Measurements from ENCODE around the gene LYSMD1. TPM values are rescaled to one million over a fixed set of nuclear protein-coding genes. Genes with fewer than 3 reads are reported as not detected.

Gene LYSMD1
- total RNA-seq, 1 donor from 2014 or later: 10.0 TPM

DNA sequence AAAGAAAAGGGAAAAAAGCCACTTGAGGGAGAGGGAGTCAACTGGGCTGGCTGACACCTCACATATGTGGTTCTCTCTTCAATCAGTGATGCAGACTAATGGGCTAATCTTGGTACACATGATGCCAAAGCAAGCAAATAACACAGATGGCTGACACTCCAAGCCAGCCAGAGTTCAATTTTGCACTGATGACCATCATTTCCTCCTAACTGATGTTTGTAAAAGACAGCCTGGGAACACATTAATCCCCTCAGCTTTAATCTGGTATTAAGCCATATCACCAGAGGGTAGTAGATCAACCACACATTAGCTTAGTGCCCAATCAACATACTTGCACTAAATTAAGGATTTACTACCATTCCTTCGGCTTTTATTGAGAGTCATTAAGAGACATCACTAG lies 21.5 kb upstream of the LYSMD1 start:
- H3K9me3 Mint-ChIP-seq (ENCODE audit: low read depth): no peaks in the 10 kb centered on the region
- DNase-seq (ENCODE audit: low spot score): no peak
- no peaks in the 10 kb centered on the region for H3K27me3 Mint-ChIP-seq (ENCODE audit: low read depth)
- peaks cover 29% of the 10 kb centered on the region for H3K4me1 Mint-ChIP-seq (ENCODE audit: low read depth)
- no peak overlapping the region for H3K4me3 Mint-ChIP-seq (ENCODE audit: unreplicated experiment)
- peaks cover 20% of the 10 kb centered on the region for H3K36me3 Mint-ChIP-seq (ENCODE audit: low read depth)
- TF ChIP-seq, protein P1, sequence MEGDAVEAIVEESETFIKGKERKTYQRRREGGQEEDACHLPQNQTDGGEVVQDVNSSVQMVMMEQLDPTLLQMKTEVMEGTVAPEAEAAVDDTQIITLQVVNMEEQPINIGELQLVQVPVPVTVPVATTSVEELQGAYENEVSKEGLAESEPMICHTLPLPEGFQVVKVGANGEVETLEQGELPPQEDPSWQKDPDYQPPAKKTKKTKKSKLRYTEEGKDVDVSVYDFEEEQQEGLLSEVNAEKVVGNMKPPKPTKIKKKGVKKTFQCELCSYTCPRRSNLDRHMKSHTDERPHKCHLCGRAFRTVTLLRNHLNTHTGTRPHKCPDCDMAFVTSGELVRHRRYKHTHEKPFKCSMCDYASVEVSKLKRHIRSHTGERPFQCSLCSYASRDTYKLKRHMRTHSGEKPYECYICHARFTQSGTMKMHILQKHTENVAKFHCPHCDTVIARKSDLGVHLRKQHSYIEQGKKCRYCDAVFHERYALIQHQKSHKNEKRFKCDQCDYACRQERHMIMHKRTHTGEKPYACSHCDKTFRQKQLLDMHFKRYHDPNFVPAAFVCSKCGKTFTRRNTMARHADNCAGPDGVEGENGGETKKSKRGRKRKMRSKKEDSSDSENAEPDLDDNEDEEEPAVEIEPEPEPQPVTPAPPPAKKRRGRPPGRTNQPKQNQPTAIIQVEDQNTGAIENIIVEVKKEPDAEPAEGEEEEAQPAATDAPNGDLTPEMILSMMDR (IDR thresholded peaks at IDR 0.05): no peak
- no peak overlapping the region for H3K27ac Mint-ChIP-seq (ENCODE audit: unreplicated experiment)

DNA sequence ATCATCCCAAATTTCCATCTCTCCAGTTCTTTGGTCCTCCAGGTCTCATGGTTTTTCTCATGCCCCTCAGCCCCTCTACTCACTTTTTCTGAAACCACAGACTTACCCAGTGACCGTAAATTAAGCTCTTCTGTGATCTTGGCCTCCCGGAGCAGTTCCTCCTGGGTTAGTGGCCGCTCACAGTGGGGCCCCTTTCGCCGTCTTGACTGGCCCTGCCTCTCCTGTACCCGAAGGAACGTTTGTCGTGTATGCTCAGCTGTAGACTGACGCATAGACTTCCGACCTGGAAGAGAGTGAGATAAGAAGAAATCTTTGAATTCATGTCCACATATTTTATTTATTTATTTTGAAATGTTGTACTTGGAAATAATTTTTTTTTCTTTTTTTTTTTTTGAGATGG lies 18.5 kb upstream of the LYSMD1 start:
- TF ChIP-seq, protein P1 (IDR thresholded peaks at IDR 0.05): no peak
- H3K27me3 Mint-ChIP-seq (ENCODE audit: low read depth): no peaks in the 10 kb centered on the region
- H3K27ac Mint-ChIP-seq (ENCODE audit: unreplicated experiment): no peak overlapping the region
- DNase-seq (ENCODE audit: low spot score): no peak
- peaks cover 14% of the 10 kb centered on the region for H3K4me1 Mint-ChIP-seq (ENCODE audit: low read depth)
- no peak overlapping the region for H3K4me3 Mint-ChIP-seq (ENCODE audit: unreplicated experiment)
- H3K9me3 Mint-ChIP-seq (ENCODE audit: low read depth): no peaks in the 10 kb centered on the region
- H3K36me3 Mint-ChIP-seq (ENCODE audit: low read depth): peaks cover 36% of the 10 kb centered on the region

DNA sequence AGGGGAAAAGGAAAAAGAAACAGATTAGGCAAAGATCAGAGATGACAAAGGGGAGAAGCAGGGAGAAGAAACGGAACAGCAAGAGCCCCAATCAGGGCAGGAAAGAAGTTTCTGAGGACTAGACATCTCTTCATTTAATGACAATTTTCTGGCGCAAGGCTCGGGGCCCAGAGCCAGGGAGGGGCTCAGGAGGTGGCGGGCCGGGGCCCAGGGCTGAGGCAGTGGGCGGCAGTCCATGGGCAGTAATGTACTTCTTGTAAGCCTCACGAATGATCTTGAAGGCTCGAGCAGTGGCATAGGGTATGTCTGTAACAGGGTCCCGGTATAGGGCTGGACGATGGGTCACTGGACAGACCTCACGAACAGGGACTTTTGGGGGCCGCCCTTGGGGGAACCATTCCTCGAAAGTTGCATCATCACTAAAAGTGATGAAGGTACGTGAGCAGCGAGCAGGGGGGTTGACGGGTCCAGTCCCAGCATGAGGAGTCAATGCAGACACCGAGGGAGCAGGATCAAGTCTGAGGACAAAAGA lies 10.9 kb upstream of the LYSMD1 start:
- no peaks in the 10 kb centered on the region for H3K9me3 Mint-ChIP-seq (ENCODE audit: low read depth)
- TF ChIP-seq, protein P1 (IDR thresholded peaks at IDR 0.05): no peak
- no peaks in the 10 kb centered on the region for H3K4me1 Mint-ChIP-seq (ENCODE audit: low read depth)
- no peak for DNase-seq (ENCODE audit: low spot score)
- no peak overlapping the region for H3K27ac Mint-ChIP-seq (ENCODE audit: unreplicated experiment)
- H3K4me3 Mint-ChIP-seq (ENCODE audit: unreplicated experiment): no peak overlapping the region
- peaks cover 26% of the 10 kb centered on the region for H3K36me3 Mint-ChIP-seq (ENCODE audit: low read depth)
- H3K27me3 Mint-ChIP-seq (ENCODE audit: low read depth): no peaks in the 10 kb centered on the region

DNA sequence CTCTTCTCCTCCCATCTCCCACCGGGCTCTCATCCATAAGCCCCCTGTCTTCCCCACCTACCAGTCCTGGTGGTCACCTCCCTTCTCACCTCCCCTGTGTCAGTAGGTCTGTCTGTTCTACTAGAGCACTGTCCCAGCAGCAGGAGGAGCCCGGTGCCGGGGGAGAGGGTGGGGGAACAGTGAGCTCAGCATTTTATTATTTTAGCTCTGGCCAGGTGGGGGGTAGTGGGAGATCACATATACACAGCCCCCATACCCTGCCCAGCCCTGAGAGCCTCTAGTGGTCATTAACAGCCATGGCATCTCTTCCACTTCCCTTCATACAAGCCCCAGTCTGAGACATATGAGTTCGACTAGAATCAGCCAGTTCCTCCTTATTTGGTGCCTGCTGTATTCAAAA lies 10.2 kb upstream of the LYSMD1 start, which contains the start of gene TMOD4:
Gene TMOD4, minus strand, starts transcription at position 119 of the 400 bp plus-strand sequence. CDS start 1,106 bp downstream, outside the sequence.
- H3K9me3 Mint-ChIP-seq (ENCODE audit: low read depth): no peaks in the 10 kb centered on the region
- no peak within 1 kb of the TSS for H3K4me3 Mint-ChIP-seq (ENCODE audit: unreplicated experiment)
- DNase-seq (ENCODE audit: low spot score): no peak
- H3K4me1 Mint-ChIP-seq (ENCODE audit: low read depth): no peaks in the 10 kb centered on the region
- H3K36me3 Mint-ChIP-seq (ENCODE audit: low read depth): peaks cover 19% of the 10 kb centered on the region
- H3K27me3 Mint-ChIP-seq (ENCODE audit: low read depth): no peaks in the 10 kb centered on the region
- H3K27ac Mint-ChIP-seq (ENCODE audit: unreplicated experiment): peak within 1 kb of the TSS; percentile 52
- TF ChIP-seq, protein P1 (IDR thresholded peaks at IDR 0.05): peak; percentile 75

DNA sequence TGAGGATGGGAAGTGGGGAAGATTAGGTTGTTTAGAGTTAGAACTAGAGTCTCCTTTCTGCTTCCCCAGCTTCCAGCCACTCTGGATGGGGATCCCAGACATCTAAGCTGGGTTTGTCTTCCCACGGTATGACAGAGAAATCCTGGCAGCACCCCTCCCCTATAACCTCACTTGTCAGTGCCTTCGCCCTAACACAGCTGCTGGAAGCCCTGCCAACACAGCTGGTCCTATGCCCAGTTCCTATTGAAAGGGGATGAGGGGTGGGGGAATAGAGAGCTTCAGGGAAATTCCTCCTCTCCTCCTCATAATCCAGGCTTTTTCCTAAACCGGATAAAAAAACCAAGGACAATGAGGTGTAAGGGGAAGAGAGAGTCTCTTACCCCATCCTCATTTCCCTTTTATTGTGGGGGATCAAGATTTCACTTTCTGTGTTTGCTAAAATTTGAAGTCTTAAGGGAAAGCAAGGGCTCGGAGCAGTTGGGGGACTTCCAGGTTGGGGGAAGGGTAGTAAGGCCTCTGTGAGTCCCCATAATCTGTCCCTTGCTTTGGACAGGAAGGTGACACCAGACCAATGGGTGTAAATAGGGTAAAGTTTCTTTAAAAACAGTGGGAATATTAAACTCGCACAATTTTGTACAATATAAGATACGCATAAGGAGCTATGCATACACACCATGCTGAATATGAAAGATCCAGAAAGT lies 9.5 kb upstream of the LYSMD1 start:
- TF ChIP-seq, protein P1 (IDR thresholded peaks at IDR 0.05): no peak
- Mint-ChIP-seq H3K4me3 (ENCODE audit: unreplicated experiment) (no peak overlapping the region), H3K27me3 (ENCODE audit: low read depth) (no peaks in the 10 kb centered on the region), H3K36me3 (ENCODE audit: low read depth) (peaks cover 16% of the 10 kb centered on the region), H3K9me3 (ENCODE audit: low read depth) (no peaks in the 10 kb centered on the region), H3K27ac (ENCODE audit: unreplicated experiment) (no peak overlapping the region), H3K4me1 (ENCODE audit: low read depth) (no peaks in the 10 kb centered on the region)
- no peak for DNase-seq (ENCODE audit: low spot score)

Measured in chondrocyte (in vitro differentiated cells).